ENCODE data around the gene LLPH. TPM values are rescaled to one million over a fixed set of nuclear protein-coding genes. Genes with fewer than 3 reads are reported as not detected.

The LLPH gene
- polyA plus RNA-seq, result 34.5 and 50.2 TPM in 2 replicates

DNA sequence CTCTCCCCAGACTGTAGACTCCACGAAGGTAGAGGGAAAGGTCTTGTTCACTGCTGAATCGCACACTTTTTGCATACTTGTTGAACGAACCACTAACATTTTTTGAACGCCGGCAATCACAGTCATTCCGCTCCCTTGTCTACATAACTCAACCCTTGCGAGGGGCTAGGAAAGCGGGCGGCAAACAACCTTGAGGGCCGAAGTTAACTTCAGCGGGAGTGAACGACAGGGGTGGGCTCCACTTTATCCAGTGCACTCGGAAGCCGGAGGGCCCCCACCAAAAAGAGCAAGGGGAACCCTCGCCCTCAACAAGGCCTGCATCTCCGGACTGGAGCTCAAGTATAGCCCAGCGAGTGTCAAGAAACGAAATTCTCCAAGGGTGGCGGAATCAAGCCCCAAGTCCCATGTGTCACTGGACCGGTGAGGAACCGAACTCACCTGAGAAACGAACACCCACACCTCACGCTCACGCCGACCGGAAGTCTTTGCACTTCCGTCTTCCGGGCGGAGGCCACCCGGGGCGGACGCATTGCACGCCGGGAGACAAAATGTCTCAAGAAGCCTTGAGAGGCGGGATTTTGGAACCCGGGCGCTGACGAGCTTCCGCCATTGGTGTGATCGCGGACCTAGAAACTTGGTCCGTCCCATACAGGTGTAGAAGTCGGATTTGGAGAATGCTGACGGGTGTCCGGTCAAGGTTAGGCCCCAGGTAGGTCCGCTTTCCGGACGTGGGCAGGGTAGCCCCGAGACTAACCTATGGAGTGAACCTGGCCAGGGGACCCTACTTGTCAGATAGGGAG is at the start of gene LLPH:
LLPH (minus strand) TSS at position 484 of the 800 bp plus-strand sequence. CDS start 1,644 bp downstream, outside the sequence.

DNA sequence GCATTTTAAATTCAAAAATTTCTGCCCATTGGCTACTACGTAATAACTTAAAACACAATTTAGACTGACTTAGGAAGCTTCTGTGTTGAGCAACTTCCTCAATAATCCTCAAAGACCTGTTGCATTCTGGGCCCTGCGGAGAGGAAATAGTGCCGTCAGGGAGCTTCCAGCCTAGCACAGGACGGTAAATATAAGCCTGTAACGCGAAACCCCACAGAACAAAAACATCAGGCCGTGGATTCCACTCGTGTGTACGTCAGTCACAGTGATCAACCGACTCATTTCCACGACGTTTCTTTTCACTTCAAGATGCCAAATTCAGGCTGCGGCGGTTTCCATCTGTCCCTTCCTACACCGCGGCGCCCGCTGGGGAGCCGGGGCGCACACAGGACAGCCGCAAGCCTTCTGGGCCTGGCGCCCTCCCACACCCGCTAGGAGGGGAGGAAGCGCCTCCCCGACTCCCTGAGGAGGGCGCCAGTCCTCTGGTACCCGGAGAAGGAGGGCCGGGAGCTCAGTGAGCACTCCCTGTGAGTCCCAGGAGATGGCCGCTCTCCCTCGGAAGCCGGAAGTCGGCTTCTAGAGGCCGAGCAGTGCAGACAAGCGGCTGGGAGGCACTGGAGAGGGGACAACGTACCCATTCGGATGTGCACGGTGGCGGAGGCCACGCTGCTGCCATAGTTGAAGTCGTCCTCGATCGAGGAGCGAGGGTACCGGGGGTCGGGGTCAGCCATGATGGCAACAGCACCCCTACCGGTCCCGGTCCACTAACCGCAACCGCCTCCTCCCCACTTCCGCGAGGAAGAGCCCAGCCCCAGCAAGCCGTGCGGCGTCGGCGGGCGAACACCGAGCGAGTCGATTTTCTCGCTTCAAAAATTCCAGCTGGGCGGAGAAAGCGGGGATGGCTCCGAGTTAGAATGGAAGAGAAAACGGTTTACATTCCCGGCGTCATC is 38.9 kb upstream of the LLPH start, which contains the start of gene TMBIM4:
TMBIM4 (minus strand) TSS at position 776 of the 950 bp plus-strand sequence; CDS start at position 731, 45 bp downstream.

Other genes with a start within 250 kb of the LLPH start
- gene TMBIM4, start 39.2 kb upstream of the LLPH start, polyA plus RNA-seq, result 301 and 380 TPM in 2 replicates
- gene IRAK3, start 58.5 kb upstream of the LLPH start, polyA plus RNA-seq, result 2.1 and 2.6 TPM in 2 replicates
- gene HELB, start 171.7 kb upstream of the LLPH start, polyA plus RNA-seq, result 0.42 TPM in 1 of 2 replicates, not detected in the other